IPS-18c (cell line): ENCODE results near the gene GGT6.

Experiments
- H3K4me3 ChIP-seq: 2 replicates; pipeline ENCODE4 v1.7.0; 2013; ENCODE audit warnings: low read depth, mild to moderate bottlenecking, low read length, moderate library complexity; ENCODE audit not compliant: insufficient read depth
- H3K9me3 ChIP-seq: one replicate; pipeline ENCODE4 v1.6.1; 2013; ENCODE audit warnings: mild to moderate bottlenecking, low read length, moderate library complexity; ENCODE audit not compliant: control insufficient read depth, insufficient read depth

Gene GGT6

GRCh38 chr17:4548721-4549531 lies 11.5 kb downstream of the GGT6 start:
- Histone ChIP-seq H3K9me3 (no peaks in the 10 kb centered on the region), H3K4me3 (no peak overlapping the region)

- Histone ChIP-seq H3K9me3 (no peaks in the 10 kb centered on the region), H3K4me3 (no peak overlapping the region)
Measured at GRCh38 chr17:4548061-4548461, 12.3 kb downstream of the GGT6 start.

GRCh38 chr17:4547118-4547906 lies 13.1 kb downstream of the GGT6 start:
- H3K9me3 ChIP-seq = no peaks in the 10 kb centered on the region

GRCh38 chr17:4545217-4545951 lies 15.0 kb downstream of the GGT6 start:
- Histone ChIP-seq H3K9me3 (no peaks in the 10 kb centered on the region), H3K4me3 (no peak overlapping the region)

More at GRCh38 chr17:4547118-4547906, 13.1 kb downstream of the GGT6 start:
- no peak overlapping the region for H3K4me3 ChIP-seq

GRCh38 chr17:4544951-4545216 lies 15.5 kb downstream of the GGT6 start:
- H3K9me3 ChIP-seq = no peaks in the 10 kb centered on the region
- H3K4me3 ChIP-seq = no peak overlapping the region

GRCh38 chr17:4544135-4544950 lies 16.0 kb downstream of the GGT6 start:
- Histone ChIP-seq H3K4me3 (no peak overlapping the region), H3K9me3 (no peaks in the 10 kb centered on the region)

- no peaks in the 10 kb centered on the region for H3K9me3 ChIP-seq
- no peak overlapping the region for H3K4me3 ChIP-seq
Measured at GRCh38 chr17:4543557-4544026, 16.8 kb downstream of the GGT6 start.

GRCh38 chr17:4542726-4543191 lies 17.6 kb downstream of the GGT6 start:
- no peaks in the 10 kb centered on the region for H3K9me3 ChIP-seq
- no peak overlapping the region for H3K4me3 ChIP-seq

- no peak overlapping the region; the same call in 1 of the 2 replicates for H3K4me3 ChIP-seq
- H3K9me3 ChIP-seq = no peaks in the 10 kb centered on the region
Measured at GRCh38 chr17:4542003-4542725, 18.2 kb downstream of the GGT6 start.

- no peaks in the 10 kb centered on the region for H3K9me3 ChIP-seq
- H3K4me3 ChIP-seq = no peak overlapping the region
Measured at GRCh38 chr17:4541328-4542002, 18.9 kb downstream of the GGT6 start.

GRCh38 chr17:4540687-4541327 lies 19.6 kb downstream of the GGT6 start:
- Histone ChIP-seq H3K4me3 (no peak overlapping the region), H3K9me3 (no peaks in the 10 kb centered on the region)

- no peak overlapping the region for H3K4me3 ChIP-seq
- no peaks in the 10 kb centered on the region for H3K9me3 ChIP-seq
Measured at GRCh38 chr17:4540224-4540651, 20.1 kb downstream of the GGT6 start.

- no peak overlapping the region for H3K4me3 ChIP-seq
- no peaks in the 10 kb centered on the region for H3K9me3 ChIP-seq
Measured at GRCh38 chr17:4539576-4540223, 20.7 kb downstream of the GGT6 start.

GRCh38 chr17:4539025-4539424 lies 21.4 kb downstream of the GGT6 start:
- no peaks in the 10 kb centered on the region for H3K9me3 ChIP-seq
- H3K4me3 ChIP-seq = no peak overlapping the region
